Panc1 (cell line): Measurements from ENCODE around the gene ZFP36L1. TPM values are rescaled to one million over a fixed set of nuclear protein-coding genes. Genes with fewer than 3 reads are reported as not detected.

ENCODE experiments used
- ATAC-seq: fragments of 200-7000 bp; cut with Tn5 transposase; 2 replicates; pipeline ENCODE4 v1.9.1; 2020; ENCODE audit warnings: mild to moderate bottlenecking, moderate library complexity
- BruUV-seq: library from RNA; stranded (reverse); fragments of 400-500 nt; replicated peaks from 2 replicates; lab custom pipeline; 2021; lab: Mats Ljungman, UMichigan
- CTCF ChIA-PET: fragments of 300-600 bp; sonication (Branson Sonifier 250); formaldehyde crosslinking; loops from one replicate; lab custom pipeline; 2022; ENCODE audit warnings: antibody characterized with exemption; lab: Charles Lee
- POLR2A ChIA-PET: fragments of 300-600 bp; sonication (Branson Sonifier 250); formaldehyde crosslinking; loops from one replicate; lab custom pipeline; 2022; ENCODE audit warnings: antibody characterized with exemption; lab: Charles Lee
- DNase-seq: peaks from one replicate; pipeline ENCODE4 v3.0.0-alpha.2; 2010; ENCODE audit warnings: low read depth, low spot score
- H3K27ac ChIP-seq: 2 replicates; pipeline ENCODE4 v1.5.1; 2011; ENCODE audit warnings: mild to moderate bottlenecking, low read length, inconsistent platforms
- H3K27me3 ChIP-seq: fragments of 200-500 bp; sonication (Bioruptor generic); 2 replicates; pipeline ENCODE4 v1.6.0; 2014; ENCODE audit warnings: low read length, inconsistent platforms; ENCODE audit not compliant: control insufficient read depth, insufficient read depth
- H3K36me3 ChIP-seq: fragments of 200-500 bp; sonication (Bioruptor generic); 2 replicates; pipeline ENCODE4 v1.5.1; 2014; ENCODE audit warnings: inconsistent platforms, mild to moderate bottlenecking, low read length, moderate library complexity; ENCODE audit not compliant: control insufficient read depth, insufficient read depth
- H3K4me1 ChIP-seq: 2 replicates; pipeline ENCODE4 v1.5.1; 2011; ENCODE audit warnings: inconsistent platforms, mild to moderate bottlenecking, low read length, moderate library complexity; ENCODE audit not compliant: control insufficient read depth, insufficient read depth
- H3K4me3 ChIP-seq, 2 experiments: 2 replicates each; pipeline ENCODE4 v1.5.1; 2011 to 2012; ENCODE audit warnings: low read depth in 2 of 2, low read length in 2 of 2, mild to moderate bottlenecking in 2 of 2, inconsistent platforms in 1 of 2, moderate library complexity in 1 of 2
- H3K9me3 ChIP-seq: fragments of 200-500 bp; sonication (Bioruptor generic); 2 replicates; pipeline ENCODE4 v1.5.1; 2014; ENCODE audit warnings: low read depth, mild to moderate bottlenecking, inconsistent platforms, low read length, moderate library complexity; ENCODE audit not compliant: control insufficient read depth, insufficient read depth
- POLR2AphosphoS5 ChIP-seq: IDR thresholded peaks from 2 replicates; pipeline ENCODE4 v1.6.1; 2012; ENCODE audit warnings: mild to moderate bottlenecking, low read depth, low read length, moderate library complexity
- SIN3A ChIP-seq: IDR thresholded peaks from 2 replicates; pipeline ENCODE4 v1.6.1; 2012; ENCODE audit warnings: low read depth, mild to moderate bottlenecking, low read length, moderate library complexity, borderline replicate concordance; ENCODE audit not compliant: insufficient read depth
- TCF7L2 ChIP-seq: IDR thresholded peaks from 2 replicates; pipeline ENCODE4 v1.6.1; 2011; ENCODE audit warnings: mild to moderate bottlenecking, low read depth, low read length, inconsistent platforms
- in situ Hi-C: cut with HindIII; loops from 2 replicates; pipeline ENCODE4 v1.10.0; 2016; ENCODE audit warnings: low sequenced_read_pairs, low pct_unique_long_range_greater_than_20kb
- intact Hi-C: fragments of 100-400 bp; cut with micrococcal nuclease; formaldehyde crosslinking; loops from one replicate; pipeline ENCODE4 v1.10.0; 2022; ENCODE audit not compliant: unreplicated experiment
- total RNA-seq: library from RNA; stranded (reverse); gene quantifications from one replicate; pipeline ENCODE4 v1.2.1, GENCODE V29; 2021; ENCODE audit not compliant: unreplicated experiment
- TF ChIP-seq, protein P1 (sequence below): fragments of 450-650 bp; IDR thresholded peaks from 2 replicates; pipeline ENCODE4 v1.5.1; 2017; ENCODE audit warnings: mild to moderate bottlenecking
- TF ChIP-seq, protein P2 (sequence below), 2 experiments: IDR thresholded peaks; 2 replicates each; pipeline ENCODE4 v1.6.1; 2011 to 2012; ENCODE audit warnings: low read depth in 2 of 2, control low read depth in 1 of 2, low read length in 1 of 2, mild to moderate bottlenecking in 1 of 2, moderate library complexity in 1 of 2; ENCODE audit not compliant: insufficient read depth in 1 of 2

ZFP36L1 gene
- total RNA-seq, 1 experiment from 2014 or later: 84.9 TPM

DNA sequence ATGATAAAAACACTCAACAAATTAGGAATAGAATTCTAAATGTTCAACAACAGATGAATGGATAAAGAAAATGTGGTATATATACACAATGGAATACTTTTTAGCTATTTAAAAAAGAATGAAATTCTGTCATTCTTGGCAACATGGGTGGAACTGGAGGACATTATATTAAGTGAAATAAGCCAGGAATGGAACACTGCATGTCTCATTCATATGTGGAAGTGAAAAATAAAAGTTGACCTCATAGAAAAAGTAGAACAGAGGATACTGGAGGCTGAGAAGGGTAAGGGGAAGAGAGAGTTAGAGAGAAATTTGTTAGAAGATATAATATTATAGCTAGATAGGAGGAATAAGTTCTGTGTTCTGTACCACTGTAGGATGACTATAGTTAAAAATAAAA, 35.8 kb upstream of the ZFP36L1 start:
- POLR2A ChIA-PET: no interaction called here
- ATAC-seq (no peak), DNase-seq (no peak)
- intact Hi-C loops (no loop called here), in situ Hi-C loops (no loop called here)
- no peak overlapping the region for H3K27ac ChIP-seq
- CTCF ChIA-PET: no interaction called here
- no peak for TF ChIP-seq TCF7L2
- no peak for TF ChIP-seq POLR2AphosphoS5
- TF ChIP-seq, protein P1, sequence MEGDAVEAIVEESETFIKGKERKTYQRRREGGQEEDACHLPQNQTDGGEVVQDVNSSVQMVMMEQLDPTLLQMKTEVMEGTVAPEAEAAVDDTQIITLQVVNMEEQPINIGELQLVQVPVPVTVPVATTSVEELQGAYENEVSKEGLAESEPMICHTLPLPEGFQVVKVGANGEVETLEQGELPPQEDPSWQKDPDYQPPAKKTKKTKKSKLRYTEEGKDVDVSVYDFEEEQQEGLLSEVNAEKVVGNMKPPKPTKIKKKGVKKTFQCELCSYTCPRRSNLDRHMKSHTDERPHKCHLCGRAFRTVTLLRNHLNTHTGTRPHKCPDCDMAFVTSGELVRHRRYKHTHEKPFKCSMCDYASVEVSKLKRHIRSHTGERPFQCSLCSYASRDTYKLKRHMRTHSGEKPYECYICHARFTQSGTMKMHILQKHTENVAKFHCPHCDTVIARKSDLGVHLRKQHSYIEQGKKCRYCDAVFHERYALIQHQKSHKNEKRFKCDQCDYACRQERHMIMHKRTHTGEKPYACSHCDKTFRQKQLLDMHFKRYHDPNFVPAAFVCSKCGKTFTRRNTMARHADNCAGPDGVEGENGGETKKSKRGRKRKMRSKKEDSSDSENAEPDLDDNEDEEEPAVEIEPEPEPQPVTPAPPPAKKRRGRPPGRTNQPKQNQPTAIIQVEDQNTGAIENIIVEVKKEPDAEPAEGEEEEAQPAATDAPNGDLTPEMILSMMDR: no peak
- no peak for TF ChIP-seq SIN3A
- TF ChIP-seq, protein P2, sequence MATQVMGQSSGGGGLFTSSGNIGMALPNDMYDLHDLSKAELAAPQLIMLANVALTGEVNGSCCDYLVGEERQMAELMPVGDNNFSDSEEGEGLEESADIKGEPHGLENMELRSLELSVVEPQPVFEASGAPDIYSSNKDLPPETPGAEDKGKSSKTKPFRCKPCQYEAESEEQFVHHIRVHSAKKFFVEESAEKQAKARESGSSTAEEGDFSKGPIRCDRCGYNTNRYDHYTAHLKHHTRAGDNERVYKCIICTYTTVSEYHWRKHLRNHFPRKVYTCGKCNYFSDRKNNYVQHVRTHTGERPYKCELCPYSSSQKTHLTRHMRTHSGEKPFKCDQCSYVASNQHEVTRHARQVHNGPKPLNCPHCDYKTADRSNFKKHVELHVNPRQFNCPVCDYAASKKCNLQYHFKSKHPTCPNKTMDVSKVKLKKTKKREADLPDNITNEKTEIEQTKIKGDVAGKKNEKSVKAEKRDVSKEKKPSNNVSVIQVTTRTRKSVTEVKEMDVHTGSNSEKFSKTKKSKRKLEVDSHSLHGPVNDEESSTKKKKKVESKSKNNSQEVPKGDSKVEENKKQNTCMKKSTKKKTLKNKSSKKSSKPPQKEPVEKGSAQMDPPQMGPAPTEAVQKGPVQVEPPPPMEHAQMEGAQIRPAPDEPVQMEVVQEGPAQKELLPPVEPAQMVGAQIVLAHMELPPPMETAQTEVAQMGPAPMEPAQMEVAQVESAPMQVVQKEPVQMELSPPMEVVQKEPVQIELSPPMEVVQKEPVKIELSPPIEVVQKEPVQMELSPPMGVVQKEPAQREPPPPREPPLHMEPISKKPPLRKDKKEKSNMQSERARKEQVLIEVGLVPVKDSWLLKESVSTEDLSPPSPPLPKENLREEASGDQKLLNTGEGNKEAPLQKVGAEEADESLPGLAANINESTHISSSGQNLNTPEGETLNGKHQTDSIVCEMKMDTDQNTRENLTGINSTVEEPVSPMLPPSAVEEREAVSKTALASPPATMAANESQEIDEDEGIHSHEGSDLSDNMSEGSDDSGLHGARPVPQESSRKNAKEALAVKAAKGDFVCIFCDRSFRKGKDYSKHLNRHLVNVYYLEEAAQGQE (IDR thresholded peaks at IDR 0.05; ENCODE audit: insufficient read depth in 1 of 2, low read depth in 2 of 2, low read length in 1 of 2): no peak
- H3K4me1 ChIP-seq: no peaks in the 10 kb centered on the region; the same call in 1 of the 2 replicates
- H3K4me3 ChIP-seq: no peak overlapping the region
- no peaks in the 10 kb centered on the region for H3K36me3 ChIP-seq
- H3K27me3 ChIP-seq: no peaks in the 10 kb centered on the region
- no peaks in the 10 kb centered on the region for H3K9me3 ChIP-seq
- BruUV-seq: no TSS peak

DNA sequence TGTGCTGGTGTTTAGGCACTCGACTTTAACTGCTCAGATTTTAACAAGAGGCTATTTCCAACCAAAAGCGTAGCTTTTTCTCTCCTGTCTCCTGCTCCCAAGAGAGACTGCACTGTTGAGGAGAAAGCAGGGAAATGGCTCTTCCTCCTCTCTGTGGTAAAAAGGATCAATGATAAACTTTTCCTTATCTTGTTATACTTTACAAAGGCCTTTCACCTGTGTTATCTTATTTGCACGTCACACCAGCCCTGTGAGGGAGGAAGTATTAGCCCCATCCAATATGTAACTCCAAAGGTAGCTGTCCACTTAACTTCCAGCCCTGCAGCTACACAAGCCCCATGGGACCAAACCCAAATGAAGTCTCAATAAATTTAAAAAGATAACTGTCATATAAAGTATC, 32.9 kb upstream of the ZFP36L1 start:
- intact Hi-C loops (no loop called here), in situ Hi-C loops (no loop called here)
- ChIA-PET CTCF (no interaction called here), POLR2A (no interaction called here)
- Histone ChIP-seq H3K27ac (no peak overlapping the region), H3K9me3 (no peaks in the 10 kb centered on the region), H3K4me1 (no peaks in the 10 kb centered on the region; the same call in 1 of the 2 replicates), H3K4me3 (no peak overlapping the region), H3K27me3 (no peaks in the 10 kb centered on the region), H3K36me3 (no peaks in the 10 kb centered on the region)
- TF ChIP-seq POLR2AphosphoS5 (no peak), TCF7L2 (no peak)
- no peak for DNase-seq
- no TSS peak for BruUV-seq
- no peak for ATAC-seq

DNA sequence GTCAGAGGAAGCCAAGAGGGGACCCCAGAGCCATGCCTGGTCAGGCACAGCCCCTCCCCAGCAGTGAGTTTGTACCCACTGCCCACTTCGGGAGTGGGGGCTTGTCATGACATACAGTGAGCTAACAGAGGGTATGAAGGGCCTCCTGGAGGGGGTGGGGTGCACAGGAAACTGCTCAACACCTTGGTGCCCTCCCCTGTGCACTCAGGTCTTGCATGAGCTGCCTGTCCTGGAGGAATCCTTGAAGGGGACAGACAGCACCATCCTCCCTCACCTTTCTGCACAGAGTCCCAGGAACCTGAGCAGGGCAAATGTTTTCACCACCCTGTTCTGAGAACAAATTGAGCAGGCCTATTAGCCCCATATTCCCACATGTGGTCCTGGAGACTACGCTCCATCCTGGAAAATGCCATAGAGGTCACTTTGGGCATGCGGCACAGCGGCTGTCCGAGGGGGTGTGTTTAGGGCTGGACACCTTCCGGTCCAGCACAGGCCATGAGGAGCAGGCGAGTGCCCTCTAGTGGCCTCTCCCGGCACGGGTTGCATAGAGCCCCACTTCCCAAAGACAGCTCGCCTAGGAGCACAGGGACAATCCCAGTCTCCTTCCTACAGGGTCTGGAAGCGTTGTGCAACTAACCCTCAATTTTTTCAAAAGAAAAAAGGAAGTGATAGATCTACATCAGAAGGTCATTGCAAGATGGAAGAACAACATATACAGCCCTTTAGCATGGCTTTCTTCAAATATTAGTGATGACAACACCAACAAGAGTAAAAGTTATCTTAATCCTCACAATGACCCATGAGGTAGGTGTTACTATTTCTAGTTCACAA, 31.9 kb upstream of the ZFP36L1 start:
- TF ChIP-seq, protein P1: peak; percentile 88
- TF ChIP-seq SIN3A: no peak
- Histone ChIP-seq H3K36me3 (no peaks in the 10 kb centered on the region), H3K27ac (no peak overlapping the region), H3K4me3 (no peak overlapping the region), H3K4me1 (no peaks in the 10 kb centered on the region; the same call in 1 of the 2 replicates), H3K27me3 (no peaks in the 10 kb centered on the region), H3K9me3 (no peaks in the 10 kb centered on the region)
- CTCF ChIA-PET: interaction anchor here (0.5 to 1.0 kb wide), 3 partner anchors 19 to 698 kb away, joined by 3 to 6 read pairs (median 3); no protein-coding TSS in a partner anchor
- intact Hi-C loops (no loop called here), in situ Hi-C loops (no loop called here)
- DNase-seq (peak; percentile 41), ATAC-seq (peak; percentile 97)
- BruUV-seq: no TSS peak
- POLR2A ChIA-PET: no interaction called here
